ENCODE data around the gene SLC22A16. TPM values are rescaled to one million over a fixed set of nuclear protein-coding genes. Genes with fewer than 3 reads are reported as not detected.
"Not testable (repeated sequence)": the region's sequence is repeated elsewhere in the genome, so short reads cannot be mapped to it uniquely, and the experiment has no call there.

Gene SLC22A16
- total RNA-seq, result not detected

- Mint-ChIP-seq H3K27ac (no peak within 1 kb of the TSS), H3K4me1 (ENCODE audit: low read depth) (peaks cover 11% of the 10 kb centered on the region), H3K27me3 (peaks cover 35% of the 10 kb centered on the region), H3K9me3 (peaks cover 3% of the 10 kb centered on the region), H3K36me3 (no peaks in the 10 kb centered on the region), H3K4me3 (peak within 1 kb of the TSS; percentile 20)
- POLR2A ChIA-PET, result no interaction called here
- CTCF ChIA-PET, result no interaction called here
- DNase-seq, result no peak
- intact Hi-C loops (cut with micrococcal nuclease), result no loop called here
Observed at GRCh38 chr6:110476046-110476849, at the start of gene SLC22A16. Gene SLC22A16 (minus strand): TSS chr6:110476613. CDS start chr6:110476574, 39 bp downstream.

- intact Hi-C loops (cut with micrococcal nuclease), result loop anchor here (5.0 kb wide), 2 partner anchors 352 to 687 kb away; no protein-coding TSS in a partner anchor
- H3K9me3 Mint-ChIP-seq, result no peaks in the 10 kb centered on the region
- peaks cover 3% of the 10 kb centered on the region for H3K27me3 Mint-ChIP-seq
- H3K27ac Mint-ChIP-seq, result no peak overlapping the region
- DNase-seq, result no peak
- ChIA-PET CTCF (interaction anchor here (1.0 kb wide), 1 partner anchor 428 kb away, joined by 3 read pairs; no protein-coding TSS in a partner anchor), POLR2A (no interaction called here)
- no peak overlapping the region for H3K4me3 Mint-ChIP-seq
- peaks cover 4% of the 10 kb centered on the region for H3K4me1 Mint-ChIP-seq (ENCODE audit: low read depth)
- no peaks in the 10 kb centered on the region for H3K36me3 Mint-ChIP-seq
Observed at GRCh38 chr6:110525001-110525400, 48.6 kb upstream of the SLC22A16 start.

GRCh38 chr6:110524305-110524704, 47.9 kb upstream of the SLC22A16 start:
- Mint-ChIP-seq H3K36me3 (no peaks in the 10 kb centered on the region), H3K4me1 (ENCODE audit: low read depth) (peaks cover 4% of the 10 kb centered on the region), H3K27ac (no peak overlapping the region), H3K27me3 (peaks cover 7% of the 10 kb centered on the region), H3K4me3 (no peak overlapping the region), H3K9me3 (no peaks in the 10 kb centered on the region)
- POLR2A ChIA-PET, result no interaction called here
- intact Hi-C loops (cut with micrococcal nuclease), result no loop called here
- CTCF ChIA-PET, result interaction anchor here (0.6 kb wide), 1 partner anchor 140 kb away, joined by 3 read pairs; no protein-coding TSS in a partner anchor
- no peak for DNase-seq

- no peaks in the 10 kb centered on the region for H3K9me3 Mint-ChIP-seq
- H3K4me1 Mint-ChIP-seq (ENCODE audit: low read depth), result peaks cover 2% of the 10 kb centered on the region
- intact Hi-C loops (cut with micrococcal nuclease), result no loop called here
- no peaks in the 10 kb centered on the region for H3K36me3 Mint-ChIP-seq
- POLR2A ChIA-PET, result no interaction called here
- no peak overlapping the region for H3K4me3 Mint-ChIP-seq
- H3K27me3 Mint-ChIP-seq, result peaks cover 7% of the 10 kb centered on the region
- H3K27ac Mint-ChIP-seq, result no peak overlapping the region
- DNase-seq, result no peak
- CTCF ChIA-PET, result no interaction called here
Observed at GRCh38 chr6:110523451-110524021, 47.1 kb upstream of the SLC22A16 start.

GRCh38 chr6:110522427-110522826, 46.0 kb upstream of the SLC22A16 start:
- intact Hi-C loops (cut with micrococcal nuclease), result no loop called here
- peaks cover 7% of the 10 kb centered on the region for H3K27me3 Mint-ChIP-seq
- no peaks in the 10 kb centered on the region for H3K4me1 Mint-ChIP-seq (ENCODE audit: low read depth)
- POLR2A ChIA-PET, result no interaction called here
- H3K36me3 Mint-ChIP-seq, result no peaks in the 10 kb centered on the region
- DNase-seq, result no peak
- no peak overlapping the region for H3K4me3 Mint-ChIP-seq
- no peaks in the 10 kb centered on the region for H3K9me3 Mint-ChIP-seq
- no peak overlapping the region for H3K27ac Mint-ChIP-seq
- CTCF ChIA-PET, result interaction anchor here (0.6 kb wide), 1 partner anchor 466 kb away, joined by 3 read pairs; no protein-coding TSS in a partner anchor

GRCh38 chr6:110520992-110521543, 44.7 kb upstream of the SLC22A16 start:
- Mint-ChIP-seq H3K36me3 (no peaks in the 10 kb centered on the region), H3K27me3 (peaks cover 7% of the 10 kb centered on the region), H3K9me3 (no peaks in the 10 kb centered on the region), H3K27ac (no peak overlapping the region), H3K4me1 (ENCODE audit: low read depth) (no peaks in the 10 kb centered on the region), H3K4me3 (no peak overlapping the region)
- no peak for DNase-seq
- ChIA-PET CTCF (no interaction called here), POLR2A (no interaction called here)
- intact Hi-C loops (cut with micrococcal nuclease), result no loop called here

GRCh38 chr6:110520209-110520965, 44.0 kb upstream of the SLC22A16 start:
- POLR2A ChIA-PET, result no interaction called here

GRCh38 chr6:110517601-110518281, 41.3 kb upstream of the SLC22A16 start:
- intact Hi-C loops (cut with micrococcal nuclease), result no loop called here
- Mint-ChIP-seq H3K36me3 (no peaks in the 10 kb centered on the region), H3K4me3 (no peak overlapping the region), H3K4me1 (ENCODE audit: low read depth) (no peaks in the 10 kb centered on the region), H3K9me3 (no peaks in the 10 kb centered on the region), H3K27me3 (peaks cover 7% of the 10 kb centered on the region), H3K27ac (no peak overlapping the region)
- ChIA-PET POLR2A (no interaction called here), CTCF (no interaction called here)
- DNase-seq, result no peak

More at GRCh38 chr6:110520209-110520965, 44.0 kb upstream of the SLC22A16 start:
- Mint-ChIP-seq H3K36me3 (no peaks in the 10 kb centered on the region), H3K27ac (no peak overlapping the region), H3K4me1 (ENCODE audit: low read depth) (no peaks in the 10 kb centered on the region), H3K27me3 (peaks cover 7% of the 10 kb centered on the region), H3K9me3 (no peaks in the 10 kb centered on the region), H3K4me3 (no peak overlapping the region)
- CTCF ChIA-PET, result no interaction called here
- intact Hi-C loops (cut with micrococcal nuclease), result no loop called here
- no peak for DNase-seq

- no peak overlapping the region for H3K4me3 Mint-ChIP-seq
Observed at GRCh38 chr6:110517034-110517433, 40.6 kb upstream of the SLC22A16 start.

GRCh38 chr6:110514818-110515217, 38.4 kb upstream of the SLC22A16 start:
- Mint-ChIP-seq H3K27me3 (peaks cover 4% of the 10 kb centered on the region), H3K4me1 (ENCODE audit: low read depth) (no peaks in the 10 kb centered on the region), H3K9me3 (no peaks in the 10 kb centered on the region), H3K36me3 (no peaks in the 10 kb centered on the region), H3K4me3 (no peak overlapping the region), H3K27ac (no peak overlapping the region)
- POLR2A ChIA-PET, result no interaction called here
- DNase-seq, result no peak
- CTCF ChIA-PET, result no interaction called here
- intact Hi-C loops (cut with micrococcal nuclease), result no loop called here

More at GRCh38 chr6:110517034-110517433, 40.6 kb upstream of the SLC22A16 start:
- H3K27ac Mint-ChIP-seq, result no peak overlapping the region
- intact Hi-C loops (cut with micrococcal nuclease), result no loop called here
- no peak for DNase-seq
- no peaks in the 10 kb centered on the region for H3K9me3 Mint-ChIP-seq
- ChIA-PET POLR2A (no interaction called here), CTCF (no interaction called here)
- no peaks in the 10 kb centered on the region for H3K36me3 Mint-ChIP-seq
- peaks cover 7% of the 10 kb centered on the region for H3K27me3 Mint-ChIP-seq
- H3K4me1 Mint-ChIP-seq (ENCODE audit: low read depth), result no peaks in the 10 kb centered on the region

GRCh38 chr6:110512991-110513390, 36.6 kb upstream of the SLC22A16 start:
- H3K27me3 Mint-ChIP-seq, result peaks cover 9% of the 10 kb centered on the region
- H3K4me3 Mint-ChIP-seq, result no peak overlapping the region
- H3K36me3 Mint-ChIP-seq, result no peaks in the 10 kb centered on the region
- intact Hi-C loops (cut with micrococcal nuclease), result no loop called here
- peaks cover 4% of the 10 kb centered on the region for H3K4me1 Mint-ChIP-seq (ENCODE audit: low read depth)
- no peak for DNase-seq
- CTCF ChIA-PET, result no interaction called here
- no peaks in the 10 kb centered on the region for H3K9me3 Mint-ChIP-seq
- POLR2A ChIA-PET, result no interaction called here
- no peak overlapping the region for H3K27ac Mint-ChIP-seq

GRCh38 chr6:110512549-110512948, 36.1 kb upstream of the SLC22A16 start:
- intact Hi-C loops (cut with micrococcal nuclease); POLR2A ChIA-PET; H3K4me1 Mint-ChIP-seq (ENCODE audit: low read depth); H3K27ac Mint-ChIP-seq; H3K36me3 Mint-ChIP-seq; H3K4me3 Mint-ChIP-seq; H3K27me3 Mint-ChIP-seq; H3K9me3 Mint-ChIP-seq; DNase-seq: not testable (repeated sequence)
- CTCF ChIA-PET, result interaction anchor here (1.2 kb wide), 1 partner anchor 15 kb away, joined by 3 read pairs; no protein-coding TSS in a partner anchor
